ENCODE data around the gene EOGT. TPM values are rescaled to one million over a fixed set of nuclear protein-coding genes. Genes with fewer than 3 reads are reported as not detected.

Gene EOGT
- total RNA-seq, 1 experiment from 2014 or later = 15.0 TPM

Other genes starting within 250 kb of the EOGT start
- gene TAFA4, start 81.1 kb downstream of the EOGT start, total RNA-seq (2014; rRNA removed; shearing (Covaris generic); ENCODE audit: low replicate concordance) = not detected in 2 replicates
- 1.6 and 5.7 TPM in 2 replicates for gene TMF1, start 38.6 kb upstream of the EOGT start, total RNA-seq (2014; rRNA removed; shearing (Covaris generic); ENCODE audit: low replicate concordance)
- gene UBA3, start 66.7 kb upstream of the EOGT start, total RNA-seq (2014; rRNA removed; shearing (Covaris generic); ENCODE audit: low replicate concordance) = 47.1 and 56.0 TPM in 2 replicates
- 77.1 and 78.4 TPM in 2 replicates for gene ARL6IP5, start 71.3 kb upstream of the EOGT start, total RNA-seq (2014; rRNA removed; shearing (Covaris generic); ENCODE audit: low replicate concordance)
- gene LMOD3, start 108.9 kb upstream of the EOGT start, total RNA-seq (2014; rRNA removed; shearing (Covaris generic); ENCODE audit: low replicate concordance) = not detected in 2 replicates

Measured in Caki2 (cell line).